CD4-positive, alpha-beta T cell treated with Interleukin-10 for 1 hour (primary cell): Measurements from ENCODE around the gene GPR160.
"Not testable (repeated sequence)": the region's sequence is repeated elsewhere in the genome, so short reads cannot be mapped to it uniquely, and the experiment has no call there.

Experiments
- DNase-seq: peaks from one replicate; pipeline ENCODE4 v3.0.0-alpha.2; 2020

The GPR160 gene

GRCh38 chr3:170076715-170077238, 39.0 kb downstream of the GPR160 start:
- DNase-seq, result no peak

GRCh38 chr3:170077361-170077760, 39.6 kb downstream of the GPR160 start:
- no peak for DNase-seq

GRCh38 chr3:170078620-170079281, 41.0 kb downstream of the GPR160 start:
- DNase-seq, result no peak

- no peak for DNase-seq
These were observed 41.9 kb downstream of the GPR160 start for GRCh38 chr3:170079536-170080165.

- no peak for DNase-seq
These were observed 42.8 kb downstream of the GPR160 start for GRCh38 chr3:170080605-170081004.

- no peak for DNase-seq
These were observed 43.4 kb downstream of the GPR160 start for GRCh38 chr3:170081079-170081741.

GRCh38 chr3:170083343-170083742, 45.5 kb downstream of the GPR160 start:
- no peak for DNase-seq

GRCh38 chr3:170085396-170085795, 47.6 kb downstream of the GPR160 start:
- no peak for DNase-seq

- no peak for DNase-seq
These were observed 52.2 kb downstream of the GPR160 start for GRCh38 chr3:170089862-170090600.

GRCh38 chr3:170090601-170090981, 52.8 kb downstream of the GPR160 start:
- no peak for DNase-seq

- no peak for DNase-seq
These were observed 55.1 kb downstream of the GPR160 start for GRCh38 chr3:170092907-170093306.

- DNase-seq, result no peak
These were observed 58.0 kb downstream of the GPR160 start for GRCh38 chr3:170095771-170096170.

- DNase-seq, result no peak
These were observed 58.5 kb downstream of the GPR160 start for GRCh38 chr3:170096342-170096741.

GRCh38 chr3:170098753-170099152, 61.0 kb downstream of the GPR160 start:
- no peak for DNase-seq

GRCh38 chr3:170100944-170101343, 63.1 kb downstream of the GPR160 start:
- no peak for DNase-seq

- no peak for DNase-seq
These were observed 64.6 kb downstream of the GPR160 start for GRCh38 chr3:170102431-170102830.

- DNase-seq, result no peak
These were observed 70.1 kb downstream of the GPR160 start for GRCh38 chr3:170107941-170108340.

GRCh38 chr3:170108955-170109354, 71.2 kb downstream of the GPR160 start:
- no peak for DNase-seq

- no peak for DNase-seq
These were observed 71.9 kb downstream of the GPR160 start for GRCh38 chr3:170109579-170110293.

- DNase-seq, result no peak
These were observed 73.5 kb downstream of the GPR160 start for GRCh38 chr3:170111147-170111771.

GRCh38 chr3:170114165-170114564, 76.4 kb downstream of the GPR160 start:
- DNase-seq, result not testable (repeated sequence)

- DNase-seq, result no peak
These were observed 79.3 kb downstream of the GPR160 start for GRCh38 chr3:170117134-170117533.
